Keratinocyte (primary cell): Measurements from ENCODE around the gene TRAPPC6A.

Source experiments
- EZH2 ChIP-seq: IDR thresholded peaks from one replicate; pipeline ENCODE4 v1.6.1; 2012; ENCODE audit warnings: inconsistent platforms, mild to moderate bottlenecking, low read length, moderate library complexity
- TF ChIP-seq, protein P1 (sequence below), 3 experiments: IDR thresholded peaks in 1 of 3; conservative IDR thresholded peaks in 1 of 3; optimal IDR thresholded peaks in 1 of 3; 2 replicates in 2 of 3; 3 replicates in 1 of 3; pipeline versions ENCODE3 to v1.5.1; 2011; ENCODE audit warnings: low read length in 3 of 3, mild to moderate bottlenecking in 3 of 3, moderate library complexity in 2 of 3, control low read depth in 1 of 3, inconsistent platforms in 1 of 3; ENCODE audit not compliant: insufficient read depth in 2 of 3; ENCODE audit errors: extremely low read depth in 1 of 3

DNA sequence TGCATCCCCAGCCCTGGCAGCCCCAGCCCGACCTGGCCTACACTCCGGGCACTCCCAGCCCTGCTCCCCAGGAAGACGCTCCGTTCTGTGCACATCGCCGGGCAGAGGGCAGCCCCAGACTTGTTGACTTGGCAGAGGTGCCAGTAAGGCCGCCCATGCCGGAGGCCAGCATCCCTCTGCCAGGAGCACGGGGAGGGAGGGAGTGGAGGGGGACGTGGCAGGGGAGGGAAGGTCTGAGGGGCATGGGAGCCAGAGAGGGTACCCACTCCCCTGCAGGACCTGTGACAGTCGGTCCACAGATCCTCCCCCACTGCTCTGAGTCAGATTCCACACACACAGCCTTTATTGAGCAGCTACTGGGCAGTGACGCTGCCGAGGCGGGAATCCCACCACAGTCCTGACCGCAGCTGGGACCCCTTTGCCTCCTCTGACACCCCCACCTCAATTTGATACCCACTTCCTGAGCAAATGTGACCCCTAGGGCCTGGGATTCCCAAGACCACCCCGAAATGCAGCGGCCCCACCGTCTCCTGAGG, 15.4 kb downstream of the TRAPPC6A start:
- TF ChIP-seq EZH2: no peak
- TF ChIP-seq, protein P1, sequence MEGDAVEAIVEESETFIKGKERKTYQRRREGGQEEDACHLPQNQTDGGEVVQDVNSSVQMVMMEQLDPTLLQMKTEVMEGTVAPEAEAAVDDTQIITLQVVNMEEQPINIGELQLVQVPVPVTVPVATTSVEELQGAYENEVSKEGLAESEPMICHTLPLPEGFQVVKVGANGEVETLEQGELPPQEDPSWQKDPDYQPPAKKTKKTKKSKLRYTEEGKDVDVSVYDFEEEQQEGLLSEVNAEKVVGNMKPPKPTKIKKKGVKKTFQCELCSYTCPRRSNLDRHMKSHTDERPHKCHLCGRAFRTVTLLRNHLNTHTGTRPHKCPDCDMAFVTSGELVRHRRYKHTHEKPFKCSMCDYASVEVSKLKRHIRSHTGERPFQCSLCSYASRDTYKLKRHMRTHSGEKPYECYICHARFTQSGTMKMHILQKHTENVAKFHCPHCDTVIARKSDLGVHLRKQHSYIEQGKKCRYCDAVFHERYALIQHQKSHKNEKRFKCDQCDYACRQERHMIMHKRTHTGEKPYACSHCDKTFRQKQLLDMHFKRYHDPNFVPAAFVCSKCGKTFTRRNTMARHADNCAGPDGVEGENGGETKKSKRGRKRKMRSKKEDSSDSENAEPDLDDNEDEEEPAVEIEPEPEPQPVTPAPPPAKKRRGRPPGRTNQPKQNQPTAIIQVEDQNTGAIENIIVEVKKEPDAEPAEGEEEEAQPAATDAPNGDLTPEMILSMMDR (optimal IDR thresholded peaks at IDR 0.05 in 1 of 3, IDR thresholded peaks at IDR 0.05 in 1 of 3, conservative IDR thresholded peaks at IDR 0.05 in 1 of 3; ENCODE audit: extremely low read depth in 1 of 3, insufficient read depth in 2 of 3, low read length in 3 of 3): no peak
